Type B pancreatic cell (in vitro differentiated cells): ENCODE data around the gene EIF1AX. TPM values are rescaled to one million over a fixed set of nuclear protein-coding genes. Genes with fewer than 3 reads are reported as not detected.

ENCODE experiments used
- DNase-seq: peaks from one replicate; pipeline ENCODE4 v3.0.0; 2021; ENCODE audit warnings: mixed read lengths; ENCODE audit not compliant: unreplicated experiment; ENCODE audit errors: extremely low spot score
- H3K27ac Mint-ChIP-seq: 2 replicates; pipeline ENCODE4 v1.8.0; 2021; ENCODE audit warnings: mild to moderate bottlenecking, mixed read lengths
- H3K27me3 Mint-ChIP-seq: 2 replicates; pipeline ENCODE4 v1.8.0; 2021; ENCODE audit warnings: mixed read lengths
- H3K36me3 Mint-ChIP-seq: 2 replicates; pipeline ENCODE4 v1.8.0; 2021; ENCODE audit warnings: mixed read lengths
- H3K4me1 Mint-ChIP-seq: one replicate; pipeline ENCODE4 v1.8.0; 2021; ENCODE audit warnings: mixed read lengths; ENCODE audit not compliant: unreplicated experiment
- H3K4me3 Mint-ChIP-seq: 2 replicates; pipeline ENCODE4 v1.8.0; 2021; ENCODE audit warnings: mild to moderate bottlenecking, mixed read lengths
- H3K9me3 Mint-ChIP-seq: 2 replicates; pipeline ENCODE4 v1.8.0; 2021; ENCODE audit warnings: mixed read lengths
- CTCF ChIP-seq: fragments of 200-600 bp; sonication (generic); conservative IDR thresholded peaks from 2 replicates; pipeline ENCODE4 v1.5.0; 2021; ENCODE audit warnings: antibody characterized with exemption, mild to moderate bottlenecking
- total RNA-seq: library from RNA; stranded (reverse); gene quantifications from 2 replicates; pipeline ENCODE4 v1.2.1, GENCODE V29; 2021; ENCODE audit warnings: low replicate concordance

EIF1AX gene
- total RNA-seq, 1 donor from 2014 or later, result 96.8 TPM

DNA sequence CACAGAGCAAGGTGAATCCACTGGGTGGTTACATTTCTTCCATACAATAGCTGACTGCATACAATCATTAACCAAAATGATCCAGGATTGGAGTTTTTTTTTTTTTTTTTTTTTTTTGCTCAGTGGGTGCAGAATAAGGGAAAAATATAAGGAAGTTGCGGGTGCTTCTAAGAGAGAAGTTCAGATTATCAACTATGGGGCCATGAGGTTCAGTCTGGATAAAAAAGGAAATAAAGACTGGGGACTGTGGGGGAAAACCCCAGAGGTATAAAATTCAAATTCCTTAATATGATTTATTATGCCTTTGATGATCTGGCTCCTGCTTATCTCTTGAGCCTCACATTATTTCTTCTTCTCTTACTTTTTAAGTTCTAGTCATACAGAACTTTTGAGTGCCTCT, 5.9 kb upstream of the EIF1AX start:
- Mint-ChIP-seq H3K36me3 (peaks cover under 1% of the 10 kb centered on the region), H3K27ac (no peak overlapping the region), H3K9me3 (no peaks in the 10 kb centered on the region), H3K4me3 (no peak overlapping the region), H3K4me1 (no peaks in the 10 kb centered on the region), H3K27me3 (no peaks in the 10 kb centered on the region)
- TF ChIP-seq CTCF, result no peak
- DNase-seq, result no peak

DNA sequence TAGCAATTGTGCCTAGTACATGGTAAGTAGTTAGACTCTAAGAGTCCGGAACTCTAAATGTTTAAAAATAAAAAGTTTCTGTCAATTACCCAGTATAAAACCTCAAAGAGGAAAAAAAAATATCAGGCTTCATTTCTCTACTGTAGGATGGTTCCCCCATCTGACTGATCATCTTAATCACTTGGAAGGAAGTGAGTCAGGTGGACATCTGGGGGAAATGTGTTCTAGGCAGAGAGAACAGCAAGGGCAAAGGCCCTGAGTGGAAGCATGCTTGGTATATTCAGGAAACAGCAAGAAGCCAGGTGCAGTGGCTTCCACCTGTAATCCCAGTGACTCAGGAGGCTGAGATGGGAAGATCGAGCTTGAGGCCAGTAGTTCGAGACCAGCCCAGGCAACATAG, 2.9 kb upstream of the EIF1AX start:
- Mint-ChIP-seq H3K27me3 (no peaks in the 10 kb centered on the region), H3K27ac (no peak overlapping the region), H3K4me1 (peaks cover 5% of the 10 kb centered on the region), H3K36me3 (no peaks in the 10 kb centered on the region), H3K9me3 (no peaks in the 10 kb centered on the region), H3K4me3 (no peak overlapping the region)
- no peak for TF ChIP-seq CTCF
- no peak for DNase-seq

DNA sequence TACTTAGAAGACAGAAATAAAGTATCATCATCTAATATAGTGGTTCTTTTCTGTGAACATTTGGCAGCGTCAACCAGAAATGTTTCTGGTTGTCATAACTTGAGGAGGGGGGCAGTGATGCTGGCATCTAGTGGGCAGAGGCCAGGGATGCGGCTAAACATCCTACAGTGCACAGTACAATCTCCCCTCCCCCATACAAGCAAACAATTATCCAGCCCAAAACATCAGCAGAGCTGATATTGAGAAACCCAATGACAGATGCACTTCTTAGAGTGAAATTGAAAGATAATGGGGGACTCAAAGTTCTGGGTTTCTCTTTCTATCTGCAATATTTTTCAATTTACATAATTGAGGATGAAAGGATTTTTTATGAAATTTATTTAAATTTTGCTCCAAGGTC, 1.9 kb upstream of the EIF1AX start:
- Mint-ChIP-seq H3K4me3 (no peak overlapping the region), H3K4me1 (peaks cover 11% of the 10 kb centered on the region), H3K27me3 (no peaks in the 10 kb centered on the region), H3K9me3 (no peaks in the 10 kb centered on the region), H3K36me3 (peaks cover 5% of the 10 kb centered on the region), H3K27ac (no peak overlapping the region)
- no peak for TF ChIP-seq CTCF
- DNase-seq, result no peak

GRCh38 chrX:20143111-20143510, 1.5 kb upstream of the EIF1AX start:
- Mint-ChIP-seq H3K4me3 (peak overlapping the region; percentile 55), H3K27ac (no peak overlapping the region), H3K9me3 (no peaks in the 10 kb centered on the region), H3K27me3 (no peaks in the 10 kb centered on the region), H3K36me3 (peaks cover 5% of the 10 kb centered on the region), H3K4me1 (peaks cover 11% of the 10 kb centered on the region)
- no peak for DNase-seq
- no peak for TF ChIP-seq CTCF

DNA sequence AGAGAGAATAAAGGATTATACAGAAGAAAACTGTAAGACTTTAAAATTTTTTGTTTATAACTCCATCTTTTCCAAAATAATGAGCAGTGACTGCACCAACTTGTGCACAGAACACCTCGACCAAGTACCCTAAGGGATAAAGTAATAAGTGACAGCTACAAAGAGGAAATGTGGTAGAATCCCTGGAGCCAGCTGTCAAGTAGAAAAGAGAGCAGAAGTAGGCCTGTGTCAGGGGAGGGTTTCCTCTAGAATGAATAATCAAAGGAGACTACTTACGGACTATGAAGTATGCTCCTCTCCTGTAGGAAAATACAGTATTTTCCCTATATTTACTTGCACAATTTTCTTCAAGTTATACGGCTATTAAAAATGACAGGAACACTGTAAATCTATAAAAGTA, 1.2 kb downstream of the EIF1AX start:
- H3K9me3 Mint-ChIP-seq, result no peaks in the 10 kb centered on the region
- H3K4me1 Mint-ChIP-seq, result peaks cover 11% of the 10 kb centered on the region
- peak overlapping the region; percentile 86 for H3K4me3 Mint-ChIP-seq
- peaks cover 11% of the 10 kb centered on the region for H3K36me3 Mint-ChIP-seq
- DNase-seq, result no peak
- H3K27me3 Mint-ChIP-seq, result no peaks in the 10 kb centered on the region
- TF ChIP-seq CTCF, result no peak
- H3K27ac Mint-ChIP-seq, result peak overlapping the region; percentile 83

DNA sequence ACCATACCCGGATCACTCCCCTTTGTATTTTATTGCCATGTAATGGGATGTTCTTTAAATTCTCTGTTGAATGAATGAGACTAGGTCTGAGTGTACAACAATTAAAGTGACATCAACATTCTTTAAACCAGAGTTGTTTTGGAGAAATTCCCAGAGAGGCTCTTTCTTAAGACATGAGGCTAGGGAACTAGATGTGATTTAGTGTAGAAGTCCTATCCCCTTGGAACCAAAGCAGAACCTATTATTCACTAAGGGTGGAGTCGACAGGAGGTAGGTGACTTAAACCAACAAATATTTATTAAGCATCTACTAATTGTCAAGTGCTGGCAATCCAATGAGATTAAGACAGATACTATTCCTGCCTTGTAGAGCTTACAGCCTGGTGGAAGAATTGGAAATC, 1.7 kb downstream of the EIF1AX start:
- Mint-ChIP-seq H3K4me1 (peaks cover 11% of the 10 kb centered on the region), H3K4me3 (peak overlapping the region; percentile 86), H3K9me3 (no peaks in the 10 kb centered on the region), H3K27me3 (no peaks in the 10 kb centered on the region), H3K27ac (peak overlapping the region; percentile 83), H3K36me3 (peaks cover 11% of the 10 kb centered on the region)
- TF ChIP-seq CTCF, result no peak
- no peak for DNase-seq
